GM21619 (cell line): ENCODE measurements around the gene NCKAP5.

Source experiments
- ATAC-seq: cut with Tn5 transposase; IDR thresholded peaks from one replicate; pipeline ENCODE4 v1.9.1; 2021; ENCODE audit not compliant: unreplicated experiment

The NCKAP5 gene

GRCh38 chr2:132790207-132790785 is 778.0 kb downstream of the NCKAP5 start:
- no peak for ATAC-seq

DNA sequence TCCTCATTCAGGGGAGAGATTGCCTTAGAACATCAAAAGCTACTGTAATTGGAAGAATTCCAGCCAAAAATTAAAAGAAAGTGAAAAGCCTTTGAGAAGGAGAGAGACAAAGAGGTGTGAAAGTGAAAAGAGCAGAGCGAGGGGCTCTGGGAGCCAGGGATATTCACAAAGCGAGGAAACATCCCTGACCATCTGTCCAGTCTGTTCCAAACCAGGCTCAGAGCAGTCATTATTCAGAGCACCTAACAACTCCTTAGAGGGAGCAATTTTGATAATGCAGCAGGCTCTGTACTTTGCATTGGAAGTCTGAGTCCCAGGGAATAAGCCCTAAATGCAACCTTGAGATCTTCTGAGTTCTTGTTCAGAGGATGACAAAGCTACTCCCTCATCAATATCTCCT is 779.2 kb downstream of the NCKAP5 start:
- no peak for ATAC-seq

DNA sequence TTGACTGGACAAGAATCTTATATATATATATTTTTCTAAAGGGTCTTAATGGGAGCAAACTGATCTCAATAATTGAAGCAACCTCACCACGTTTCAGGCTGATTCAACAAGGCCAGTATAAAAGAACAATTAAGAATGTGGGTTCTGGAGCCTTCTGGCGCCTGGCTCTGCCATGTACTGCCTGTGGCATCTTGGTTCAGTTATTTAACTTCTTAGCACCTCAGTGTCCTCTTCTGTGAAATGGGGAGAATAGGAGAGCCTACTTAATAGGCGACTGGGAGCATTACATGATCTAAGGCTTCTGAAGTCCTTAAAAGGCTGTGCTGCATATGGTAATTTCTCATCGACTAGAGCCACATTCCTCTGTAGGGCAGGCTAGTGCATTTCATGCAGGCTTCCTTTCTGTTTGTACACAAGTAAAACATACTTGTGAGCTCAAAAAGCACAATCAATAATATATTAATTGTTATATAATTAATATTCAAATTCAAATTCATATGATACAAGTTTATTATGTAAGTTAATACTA is 779.9 kb downstream of the NCKAP5 start:
- no peak for ATAC-seq

- ATAC-seq: no peak
These were observed 784.4 kb downstream of the NCKAP5 start for GRCh38 chr2:132783883-132784282.

DNA sequence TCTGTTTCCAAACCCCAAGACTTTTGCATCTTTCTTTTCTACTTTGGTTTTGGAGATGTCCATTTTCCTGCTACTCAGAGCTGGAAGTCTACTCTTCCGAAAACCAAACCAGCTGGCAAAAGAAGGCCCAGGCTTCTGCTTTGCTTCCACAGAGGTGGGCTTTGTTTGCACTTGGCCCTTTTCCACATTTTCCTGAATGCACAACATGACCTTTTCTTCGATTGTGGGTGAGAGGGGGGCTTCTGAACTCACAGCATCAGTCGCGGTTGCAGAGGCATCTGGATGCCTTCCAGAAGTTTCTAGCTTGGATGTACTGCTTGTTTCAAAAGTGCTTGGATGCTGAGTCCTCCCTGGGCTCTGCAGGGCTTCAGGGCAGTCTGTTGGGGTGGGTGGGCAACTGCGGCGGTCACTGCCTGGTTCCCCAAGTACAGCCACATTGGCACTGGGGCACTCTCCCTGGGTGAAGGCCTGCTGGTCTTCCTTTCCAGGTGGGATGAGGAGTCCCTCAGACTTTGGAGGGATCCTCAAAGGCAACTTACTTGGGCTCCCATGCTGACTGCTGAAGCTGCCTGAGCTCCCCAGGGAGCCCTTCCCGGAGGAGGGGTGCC is 786.0 kb downstream of the NCKAP5 start:
- no peak for ATAC-seq

- ATAC-seq: no peak
These were observed 787.6 kb downstream of the NCKAP5 start for GRCh38 chr2:132780651-132781050.

DNA sequence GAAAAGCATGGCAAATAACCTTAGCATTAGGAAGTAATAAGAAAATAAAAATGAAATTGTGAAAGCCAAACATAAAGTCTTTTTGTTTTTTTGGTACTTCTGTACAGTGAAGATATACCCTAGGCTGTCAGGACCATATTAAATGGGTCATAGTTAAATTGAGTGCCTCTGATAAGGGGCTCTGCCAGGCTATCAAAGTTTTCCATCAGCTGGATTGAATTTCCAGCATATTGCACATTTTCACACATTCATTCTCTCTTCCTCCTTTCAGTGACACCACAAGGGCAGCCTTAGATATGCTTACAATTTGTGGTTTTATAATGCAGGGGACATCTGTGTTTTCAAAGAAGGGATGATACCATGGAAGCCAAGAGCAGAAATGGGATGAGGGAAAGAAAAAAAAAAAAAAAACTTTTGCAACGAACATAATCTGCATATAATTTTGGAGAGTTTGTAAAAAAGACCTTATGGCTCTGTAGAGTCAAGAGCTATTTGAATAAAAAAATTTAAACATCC is 789.0 kb downstream of the NCKAP5 start:
- no peak for ATAC-seq

DNA sequence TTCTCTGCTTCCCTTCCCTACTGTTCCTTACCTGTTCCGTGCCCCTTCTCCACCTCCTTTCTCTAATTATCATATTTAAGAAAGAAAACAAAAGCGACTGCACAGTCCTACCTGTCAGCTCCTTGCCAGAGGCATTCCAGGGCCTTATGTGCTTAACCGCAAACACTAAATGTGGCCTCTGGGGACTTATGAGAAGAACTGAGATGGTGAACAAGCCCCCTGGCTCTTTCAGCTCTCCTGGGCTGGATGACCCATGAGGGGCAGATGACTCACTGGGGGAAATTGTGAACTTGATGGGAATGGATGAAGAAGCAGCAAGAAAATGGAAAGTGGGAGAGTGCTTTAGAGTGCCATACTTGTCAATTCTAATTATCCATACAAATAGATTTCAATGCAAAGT is 792.0 kb downstream of the NCKAP5 start:
- ATAC-seq: no peak

DNA sequence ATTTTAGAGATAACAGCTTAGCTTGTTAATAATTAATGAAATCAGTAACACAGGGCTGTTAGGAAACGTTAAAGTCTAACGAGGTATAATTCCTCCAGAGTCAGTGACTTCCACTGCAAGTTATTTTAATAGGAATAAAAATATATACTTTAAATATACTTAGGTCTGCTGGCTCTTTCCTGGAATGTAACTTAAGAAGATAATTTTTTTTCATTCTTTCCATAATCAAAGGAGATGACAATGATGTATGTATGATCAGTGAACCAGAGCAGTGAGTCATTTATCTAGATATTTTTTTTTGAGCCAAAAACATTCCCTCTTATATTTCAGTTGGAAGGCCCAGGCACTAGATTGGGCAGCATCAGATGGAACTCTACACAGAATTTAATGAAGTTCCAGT is 794.1 kb downstream of the NCKAP5 start:
- no peak for ATAC-seq

GRCh38 chr2:132773331-132773730 is 794.9 kb downstream of the NCKAP5 start:
- no peak for ATAC-seq

DNA sequence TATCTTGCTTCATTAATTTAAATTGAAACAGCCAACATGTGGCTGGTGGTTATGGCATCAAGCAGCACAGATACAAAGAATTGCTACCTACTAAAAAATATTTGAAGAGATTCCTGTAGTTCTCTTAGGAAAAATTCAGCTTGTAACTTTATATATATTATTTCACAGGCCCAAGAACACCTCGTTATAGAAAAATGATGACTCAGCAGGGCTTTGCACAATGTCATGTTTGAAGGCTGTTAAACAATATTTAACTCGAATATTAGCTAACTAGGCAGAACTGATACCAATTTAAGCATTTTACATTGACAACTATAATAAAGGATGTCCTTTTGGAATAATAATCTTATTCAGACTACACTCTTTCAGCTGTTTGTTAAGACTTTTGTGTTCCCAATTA is 795.9 kb downstream of the NCKAP5 start:
- ATAC-seq: no peak

DNA sequence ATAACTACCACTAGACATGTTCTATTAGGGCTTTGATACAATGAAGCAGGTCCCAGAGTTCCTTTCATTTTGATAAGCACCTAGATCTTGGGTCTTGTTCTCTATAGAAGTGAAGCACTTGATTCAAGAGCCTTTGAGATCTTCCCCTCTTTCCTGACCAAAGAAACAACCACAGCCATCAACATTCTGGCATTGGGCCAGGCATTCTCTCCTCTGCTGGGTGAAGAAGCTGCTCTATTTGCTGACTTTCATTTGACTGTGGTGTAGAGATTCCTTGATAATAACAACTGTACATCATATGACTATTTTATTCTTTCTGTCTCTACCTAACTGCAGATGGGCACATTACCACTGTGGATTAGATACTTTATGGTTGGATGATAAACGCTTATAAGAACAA is 801.7 kb downstream of the NCKAP5 start:
- ATAC-seq: no peak

- ATAC-seq: no peak
These were observed 806.8 kb downstream of the NCKAP5 start for GRCh38 chr2:132761437-132761836.

DNA sequence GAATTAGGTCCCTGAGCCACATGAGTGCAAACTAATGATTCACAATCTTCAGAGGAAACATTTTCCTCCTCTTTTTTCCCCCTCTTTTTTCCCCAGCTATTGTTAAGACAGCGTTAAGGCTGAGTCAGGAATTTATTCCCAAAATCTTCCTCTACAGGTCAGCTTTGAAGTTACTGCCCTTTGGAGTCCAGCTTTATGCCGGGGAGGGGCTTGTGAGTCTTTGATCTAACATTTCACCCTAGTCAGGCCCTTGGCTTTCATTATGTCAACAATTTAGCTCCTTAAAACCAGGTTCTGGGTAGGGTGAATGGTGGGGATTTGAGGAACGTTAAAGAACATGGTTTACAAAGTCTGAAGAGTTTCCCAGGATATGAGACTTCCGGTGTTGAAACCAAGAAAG is 807.3 kb downstream of the NCKAP5 start:
- no peak for ATAC-seq

- ATAC-seq: no peak
These were observed 807.9 kb downstream of the NCKAP5 start for GRCh38 chr2:132760405-132760804.

- ATAC-seq: no peak
These were observed 809.3 kb downstream of the NCKAP5 start for GRCh38 chr2:132758995-132759394.

DNA sequence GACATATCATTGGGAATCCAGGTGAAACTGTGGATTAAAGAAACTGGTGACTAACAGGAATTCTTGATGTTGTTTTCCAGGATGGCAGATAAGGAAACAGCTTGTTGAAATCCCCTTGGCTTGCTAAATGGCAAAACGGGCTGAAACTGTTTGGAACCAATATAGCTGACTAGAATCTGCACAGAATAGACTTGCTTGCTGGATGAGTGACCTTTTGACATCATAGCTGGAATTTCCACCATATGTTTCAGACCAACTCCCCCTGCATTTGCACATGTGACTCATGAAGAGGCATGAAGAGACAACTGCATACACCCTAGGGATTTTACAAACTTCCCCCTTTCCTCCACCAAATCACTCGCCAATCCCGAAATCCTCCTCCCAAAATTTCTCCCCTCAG is 810.6 kb downstream of the NCKAP5 start:
- ATAC-seq: no peak

DNA sequence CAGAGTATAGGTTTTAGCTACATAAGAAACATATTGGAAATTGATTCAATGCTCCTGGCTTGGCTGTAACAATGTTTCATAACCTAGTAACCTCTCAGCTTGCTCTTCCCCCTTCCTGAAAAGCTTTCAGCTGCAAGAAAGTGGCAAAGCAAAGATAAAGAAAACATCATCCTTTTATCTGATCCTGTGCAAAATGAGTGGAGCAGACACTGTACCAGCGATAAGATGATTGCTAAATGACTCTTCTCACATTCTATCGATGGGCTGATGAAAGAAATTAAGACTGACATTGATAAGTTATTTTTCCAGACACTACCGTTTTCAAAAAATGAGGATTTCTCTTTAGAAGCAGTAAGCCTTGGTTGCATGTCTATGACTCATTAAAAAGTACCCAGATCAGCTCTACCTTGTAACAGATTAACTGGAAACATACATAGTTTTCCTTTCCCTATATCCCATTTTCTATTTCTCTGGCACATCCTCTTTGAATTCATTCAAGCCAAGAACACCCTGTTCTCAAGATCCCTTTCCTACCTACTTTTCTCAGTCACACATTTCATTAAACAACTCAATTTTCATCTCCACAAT is 811.2 kb downstream of the NCKAP5 start:
- ATAC-seq: no peak

GRCh38 chr2:132754867-132755472 is 813.3 kb downstream of the NCKAP5 start:
- no peak for ATAC-seq

- no peak for ATAC-seq
These were observed 813.9 kb downstream of the NCKAP5 start for GRCh38 chr2:132754392-132754791.

- ATAC-seq: no peak
These were observed 815.6 kb downstream of the NCKAP5 start for GRCh38 chr2:132752421-132753206.
